ENCODE results near the gene VDAC2. TPM values are rescaled to one million over a fixed set of nuclear protein-coding genes. Genes with fewer than 3 reads are reported as not detected.
"Not testable (repeated sequence)": the region's sequence is repeated elsewhere in the genome, so short reads cannot be mapped to it uniquely, and the experiment has no call there.

Gene VDAC2
- total RNA-seq, 4 donors from 2014 or later, result 52.1 to 234 (median 149) TPM

GRCh38 chr10:75186310-75186709 is 24.3 kb upstream of the VDAC2 start:
- peaks cover 0 to 41% (median 13%) of the 10 kb centered on the region in 4 donors for H3K4me1 ChIP-seq
- intact Hi-C loops (cut with DNase I; ENCODE audit: low total_unique reads), result loop anchor here (5.0 kb wide), 1 partner anchor 51 kb away; the partner anchor contains the start of gene COMTD1
- peak overlapping the region in 2 of 4 donors; percentile 9 to 44 for H3K27ac ChIP-seq

GRCh38 chr10:75187961-75188426 is 22.6 kb upstream of the VDAC2 start:
- peak in 1 of 3 donors; percentile 6 for TF ChIP-seq POLR2AphosphoS5 (IDR thresholded peaks at IDR 0.05)
- peak; percentile 61 to 81 (median 70) for TF ChIP-seq CTCF (IDR thresholded peaks at IDR 0.05)
- no peak for TF ChIP-seq POLR2A (IDR thresholded peaks at IDR 0.05)
- DNase-seq, result peak; percentile 68
- Histone ChIP-seq H3K36me3 (no peaks in the 10 kb centered on the region), H3K9me3 (no peaks in the 10 kb centered on the region), H3K27ac (peak overlapping the region in 3 of 4 donors; percentile 32 to 50 (median 39)), H3K4me3 (no peak overlapping the region), H3K4me1 (peaks cover 3 to 56% (median 28%) of the 10 kb centered on the region in 4 donors), H3K27me3 (no peaks in the 10 kb centered on the region)
- intact Hi-C loops (cut with DNase I; ENCODE audit: low total_unique reads) (loop anchor here (5.0 kb wide), 1 partner anchor 49 kb away; the partner anchor contains the start of gene COMTD1), in situ Hi-C loops (cut with MboI; ENCODE audit: low pct_ligation_motif_present in 1 of 4, low pct_unique_long_range_greater_than_20kb in 1 of 4, low sequenced_read_pairs in 3 of 4) (no loop called here)
- WGBS, 2 donors (ENCODE audit: low coverage in 1 of 2), result 43 to 69% methylated on average over 2 to 3 of the region's 3 CpGs

More at GRCh38 chr10:75186310-75186709, 24.3 kb upstream of the VDAC2 start:
- in situ Hi-C loops (cut with MboI; ENCODE audit: low pct_ligation_motif_present in 1 of 4, low pct_unique_long_range_greater_than_20kb in 1 of 4, low sequenced_read_pairs in 3 of 4), result no loop called here
- TF ChIP-seq POLR2A (IDR thresholded peaks at IDR 0.05) (no peak), CTCF (IDR thresholded peaks at IDR 0.05) (no peak), POLR2AphosphoS5 (IDR thresholded peaks at IDR 0.05) (no peak), EP300 (IDR thresholded peaks at IDR 0.05; ENCODE audit: low read depth) (no peak)
- DNase-seq, result no peak
- Histone ChIP-seq H3K36me3 (peaks cover 0 to 5% (median 0%) of the 10 kb centered on the region in 4 donors), H3K4me3 (no peak overlapping the region), H3K27me3 (no peaks in the 10 kb centered on the region), H3K9me3 (no peaks in the 10 kb centered on the region)
- 35% methylated on average over 4 of the region's 4 CpGs; no CpG with 5 or more reads in 1 of the 2 donors for WGBS, 2 donors (ENCODE audit: low coverage in 1 of 2)

GRCh38 chr10:75188522-75188921 is 22.1 kb upstream of the VDAC2 start:
- H3K4me3 ChIP-seq; in situ Hi-C loops (cut with MboI; ENCODE audit: low pct_ligation_motif_present in 1 of 4, low pct_unique_long_range_greater_than_20kb in 1 of 4, low sequenced_read_pairs in 3 of 4); H3K27me3 ChIP-seq; H3K36me3 ChIP-seq; DNase-seq; H3K9me3 ChIP-seq: not testable (repeated sequence)
- Histone ChIP-seq H3K4me1 (peaks cover 3 to 61% (median 30%) of the 10 kb centered on the region in 4 donors), H3K27ac (peak overlapping the region in 3 of 4 donors; percentile 32 to 50 (median 39))
- 88 to 100% methylated on average over 3 to 9 of the region's 9 CpGs for WGBS, 2 donors (ENCODE audit: low coverage in 1 of 2)
- intact Hi-C loops (cut with DNase I; ENCODE audit: low total_unique reads), result loop anchor here (5.0 kb wide), 1 partner anchor 49 kb away; the partner anchor contains the start of gene COMTD1

GRCh38 chr10:75189266-75190096 is 21.1 kb upstream of the VDAC2 start:
- DNase-seq, result no peak
- Histone ChIP-seq H3K36me3 (no peaks in the 10 kb centered on the region), H3K9me3 (no peaks in the 10 kb centered on the region), H3K27me3 (no peaks in the 10 kb centered on the region), H3K27ac (no peak overlapping the region), H3K4me3 (no peak overlapping the region), H3K4me1 (peaks cover 3 to 68% (median 32%) of the 10 kb centered on the region in 4 donors)
- WGBS, 2 donors (ENCODE audit: low coverage in 1 of 2), result 96 to 100% methylated on average over 1 to 12 of the region's 12 CpGs
- TF ChIP-seq POLR2AphosphoS5 (IDR thresholded peaks at IDR 0.05) (no peak), CTCF (IDR thresholded peaks at IDR 0.05) (no peak), POLR2A (IDR thresholded peaks at IDR 0.05) (no peak), EP300 (IDR thresholded peaks at IDR 0.05; ENCODE audit: low read depth) (no peak)
- intact Hi-C loops (cut with DNase I; ENCODE audit: low total_unique reads), result loop anchor here (5.0 kb wide), 1 partner anchor 48 kb away; the partner anchor contains the start of gene COMTD1
- in situ Hi-C loops (cut with MboI; ENCODE audit: low pct_ligation_motif_present in 1 of 4, low pct_unique_long_range_greater_than_20kb in 1 of 4, low sequenced_read_pairs in 3 of 4), result no loop called here
